HG02943 (cell line): ENCODE data around the gene AKR1C1.
"Not testable (repeated sequence)": the region's sequence is repeated elsewhere in the genome, so short reads cannot be mapped to it uniquely, and the experiment has no call there.

Experiments used
- ATAC-seq: cut with Tn5 transposase; IDR thresholded peaks from one replicate; pipeline ENCODE4 v1.9.1; 2021; ENCODE audit warnings: mild to moderate bottlenecking, low read depth, moderate library complexity; ENCODE audit not compliant: unreplicated experiment

Gene AKR1C1

DNA sequence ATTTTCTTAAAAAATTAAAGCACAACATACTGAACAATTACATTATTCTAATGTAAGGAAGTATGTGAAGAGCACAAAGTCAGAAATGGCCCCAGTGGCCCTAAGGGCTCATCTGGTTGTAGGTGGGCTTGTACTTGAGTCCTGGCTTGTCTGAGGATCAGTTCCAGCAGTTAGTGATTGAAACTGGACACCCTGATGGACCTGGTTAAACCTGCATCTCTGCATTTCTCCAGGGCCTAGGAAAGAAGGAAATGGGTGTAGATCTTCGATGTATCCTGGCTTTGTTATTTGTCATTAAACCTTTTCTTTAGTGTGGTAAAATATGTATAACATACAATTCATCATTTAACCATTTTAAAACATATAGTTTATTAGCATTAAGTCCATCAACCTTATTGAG, 50.2 kb downstream of the AKR1C1 start:
- no peak for ATAC-seq

DNA sequence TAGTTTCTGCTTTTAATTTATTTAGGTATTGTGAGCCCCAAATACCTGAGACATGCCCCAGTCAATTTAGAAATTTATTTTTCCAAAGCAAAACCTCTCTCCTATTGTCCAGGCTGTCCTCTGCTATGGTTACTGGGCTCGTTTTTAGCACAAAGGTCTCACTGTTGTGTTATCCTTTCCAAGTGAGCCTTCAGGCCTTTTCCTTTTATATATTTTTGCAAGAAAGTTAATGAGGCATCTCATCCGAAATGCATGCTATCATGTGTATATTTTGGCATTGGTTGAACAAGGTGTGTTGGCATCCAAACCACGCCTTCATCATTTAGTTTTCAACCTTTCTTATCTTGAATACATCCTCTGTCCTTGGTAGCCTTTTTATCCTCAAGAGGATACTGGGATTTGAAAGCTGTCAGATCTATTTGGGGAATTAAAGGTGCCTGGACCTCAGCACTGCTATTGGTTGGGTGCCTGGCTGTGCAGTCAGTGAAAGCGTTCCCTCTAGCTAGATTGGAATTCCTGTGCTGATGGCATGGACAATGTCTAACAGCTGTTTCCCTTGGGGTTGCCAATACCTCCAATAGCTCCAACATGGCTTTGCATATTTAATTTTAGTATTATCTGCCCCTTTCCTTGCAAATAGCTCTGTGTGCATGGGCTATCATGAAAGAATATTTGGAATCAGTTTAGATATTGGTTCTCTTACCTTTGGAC, 51.1 kb downstream of the AKR1C1 start:
- not testable (repeated sequence) for ATAC-seq

DNA sequence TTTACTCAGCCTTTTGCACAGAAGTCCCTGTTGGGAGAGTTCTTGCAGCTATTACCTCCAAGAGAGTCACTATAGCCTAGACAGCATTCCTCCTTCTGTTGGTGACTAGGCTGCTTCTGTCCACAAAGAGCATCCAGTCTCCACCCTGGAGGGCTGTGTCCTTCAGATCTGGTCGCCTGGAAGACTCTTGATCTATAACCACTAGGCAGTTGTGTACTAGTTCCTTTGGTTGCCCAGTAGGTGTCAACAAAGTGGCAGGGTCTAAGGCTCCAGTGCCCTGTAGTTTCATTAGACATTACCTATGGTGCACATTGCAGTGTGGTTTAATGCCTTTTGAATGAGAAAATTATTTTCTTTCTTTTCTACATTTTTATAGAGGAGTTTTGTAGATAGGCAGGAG, 51.7 kb downstream of the AKR1C1 start:
- no peak for ATAC-seq

DNA sequence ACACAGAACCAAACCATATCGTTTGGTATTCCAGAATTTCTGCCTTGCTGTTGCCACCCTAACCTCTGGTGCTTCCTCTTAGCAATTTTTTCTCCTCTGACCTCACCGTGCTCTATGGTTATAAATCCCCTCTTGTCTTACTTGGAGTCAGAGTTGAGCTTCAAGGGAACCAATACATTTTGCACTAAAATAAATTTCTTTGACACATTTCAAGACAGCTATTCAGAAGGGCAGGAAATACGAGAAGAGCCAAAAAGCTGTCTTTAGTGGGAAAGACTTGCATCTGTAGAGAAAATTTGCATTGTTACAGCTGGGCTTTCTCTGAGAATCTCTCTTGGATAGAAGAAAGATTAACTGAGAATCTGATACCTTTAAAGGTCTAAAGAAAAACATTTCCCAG, 54.9 kb downstream of the AKR1C1 start:
- ATAC-seq = no peak

DNA sequence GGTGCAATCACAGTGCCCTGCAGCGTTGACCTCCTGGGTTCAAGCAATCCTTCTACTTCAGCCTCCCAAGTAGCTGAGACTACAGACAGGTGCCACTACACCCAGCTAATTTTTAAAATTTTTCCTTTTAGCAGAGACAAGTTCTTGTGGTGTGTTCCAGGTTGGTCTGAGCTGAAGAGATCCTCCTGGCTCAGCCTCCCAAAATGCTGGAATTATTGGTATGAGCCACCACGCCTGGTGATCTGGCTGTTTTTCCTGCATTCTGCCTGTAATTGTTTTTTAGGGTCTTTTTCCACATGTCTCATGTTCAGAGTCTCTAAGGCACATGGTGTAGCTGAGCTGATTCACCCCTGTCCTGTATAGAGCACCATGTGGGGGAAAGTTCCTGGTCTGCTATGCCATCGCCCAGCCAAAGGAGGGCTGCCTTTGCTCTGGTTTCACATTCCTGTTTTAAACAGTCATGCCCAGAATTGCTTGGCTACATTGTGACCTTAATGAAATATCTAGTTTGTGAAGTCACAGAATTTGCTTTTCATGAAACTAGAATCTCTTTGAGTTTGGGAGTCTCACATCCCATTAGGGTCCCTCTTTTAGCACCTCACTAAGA, 55.6 kb downstream of the AKR1C1 start:
- not testable (repeated sequence) for ATAC-seq

DNA sequence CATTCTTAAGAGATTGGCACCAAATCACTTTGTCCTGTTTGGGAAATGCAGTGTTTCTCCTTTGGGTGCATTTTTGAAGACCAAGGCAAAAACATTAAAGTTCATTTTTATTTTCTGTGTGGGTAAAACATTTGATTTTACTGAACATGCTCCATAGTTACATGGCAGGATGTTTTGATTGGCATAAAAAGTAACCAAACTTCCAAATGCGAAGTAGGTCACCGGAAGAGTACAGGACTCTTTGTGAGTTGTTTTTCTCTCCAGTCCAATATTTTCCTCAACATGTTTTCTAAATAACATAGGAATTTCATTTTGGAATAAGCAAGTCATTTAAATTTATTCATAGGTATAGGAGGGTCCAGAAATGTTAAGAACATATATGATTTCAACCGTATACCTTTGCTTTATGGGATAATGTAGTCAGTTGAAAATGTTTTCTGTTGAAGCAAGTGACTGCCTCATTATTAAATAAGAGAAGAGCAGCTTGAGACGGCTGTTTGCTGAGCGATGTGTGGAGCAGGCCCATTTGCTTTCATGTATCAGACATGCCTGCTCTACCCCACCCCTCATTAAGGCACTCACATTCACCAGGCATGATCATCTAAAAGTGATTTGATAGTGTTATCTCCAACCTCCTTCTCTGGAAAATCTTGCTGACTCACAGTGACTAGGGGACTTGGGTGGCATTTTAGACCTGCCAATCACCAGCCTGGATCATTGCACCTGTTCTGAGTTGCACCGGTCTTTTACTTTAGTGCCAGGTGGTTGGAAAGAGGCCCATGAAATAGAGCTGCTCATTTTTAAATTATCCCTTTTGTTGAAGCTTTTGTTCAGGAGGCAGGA, 56.8 kb downstream of the AKR1C1 start:
- ATAC-seq = not testable (repeated sequence)

DNA sequence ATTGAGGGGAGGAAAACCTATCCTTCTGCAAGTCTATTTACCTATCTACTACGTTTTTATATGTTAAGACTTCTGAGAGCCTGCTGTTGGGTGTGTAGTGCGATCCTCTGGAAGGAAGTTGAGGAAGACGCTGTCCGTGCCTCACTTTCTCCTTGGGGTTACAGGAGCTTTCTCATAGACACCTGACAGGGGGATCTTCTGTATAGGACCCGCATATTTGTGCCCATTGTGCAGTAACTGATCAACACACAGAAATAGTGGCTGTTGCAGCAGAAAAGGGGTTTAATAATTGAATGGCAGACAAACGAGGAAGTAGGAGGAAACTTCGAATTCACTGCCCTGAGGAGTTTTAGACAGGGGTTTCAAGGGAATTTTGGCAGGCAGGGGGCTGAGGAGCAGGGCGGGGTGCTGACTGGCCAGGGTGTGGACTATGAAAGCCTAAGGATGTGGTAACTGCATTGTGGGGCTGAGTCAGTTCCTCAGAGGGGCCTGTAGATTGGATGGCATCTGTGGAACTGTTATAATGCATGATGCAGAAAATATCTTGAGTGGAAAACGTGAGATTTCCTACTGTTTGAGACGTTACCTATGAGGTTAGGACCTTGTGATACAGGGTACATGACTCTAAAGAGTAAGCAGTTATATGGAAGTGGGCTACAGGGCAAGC, 58.5 kb downstream of the AKR1C1 start:
- not testable (repeated sequence) for ATAC-seq

DNA sequence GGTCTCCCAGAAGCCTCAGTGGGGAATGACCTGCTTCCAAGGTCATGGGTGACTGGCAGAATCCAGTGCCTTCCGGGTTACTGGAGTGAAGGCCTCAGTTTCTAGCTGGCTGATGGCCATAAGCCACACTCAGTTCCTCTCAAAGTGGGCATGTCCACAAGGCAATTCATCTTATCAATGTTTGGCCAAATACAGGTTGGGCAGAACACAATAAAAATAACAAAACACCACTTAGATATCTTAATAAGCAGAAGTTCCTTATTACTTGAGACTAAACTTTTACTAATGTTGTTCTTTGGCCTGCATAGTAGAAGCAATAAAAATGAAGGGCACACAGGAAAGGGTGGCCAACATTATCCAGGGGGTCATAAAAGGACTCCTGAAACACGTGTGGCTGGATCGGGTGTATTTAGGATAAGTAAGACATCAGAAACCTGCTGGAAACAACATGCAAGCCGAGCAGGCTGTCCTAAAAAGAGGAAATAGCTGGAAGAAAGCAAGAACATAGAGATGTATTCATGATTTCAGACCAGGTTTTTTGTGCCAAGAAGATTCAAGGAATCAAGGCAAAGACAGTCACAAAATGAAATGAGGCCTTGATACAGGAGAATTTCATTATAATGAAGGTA, 60.1 kb downstream of the AKR1C1 start:
- no peak for ATAC-seq

DNA sequence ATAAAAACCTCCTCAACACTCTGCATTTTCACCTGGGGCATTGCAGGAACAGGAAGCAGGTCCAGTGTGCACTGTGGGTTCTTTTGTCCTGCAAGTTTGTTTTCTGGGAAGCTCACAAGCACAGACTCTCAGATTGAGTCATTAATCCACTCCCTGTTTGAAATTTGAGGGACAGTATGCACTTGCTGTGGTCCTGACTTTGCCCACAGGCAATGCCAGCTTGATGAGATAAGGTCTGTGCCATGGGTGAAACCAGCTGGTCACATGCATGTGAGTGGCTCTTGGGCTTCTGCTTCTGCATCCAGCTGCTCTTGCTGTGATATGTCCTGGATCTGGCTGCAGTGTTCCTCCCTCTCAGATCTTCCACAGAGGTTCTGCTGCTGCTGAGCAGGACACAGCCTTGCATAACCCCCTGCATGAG, 62.3 kb downstream of the AKR1C1 start:
- ATAC-seq = not testable (repeated sequence)

DNA sequence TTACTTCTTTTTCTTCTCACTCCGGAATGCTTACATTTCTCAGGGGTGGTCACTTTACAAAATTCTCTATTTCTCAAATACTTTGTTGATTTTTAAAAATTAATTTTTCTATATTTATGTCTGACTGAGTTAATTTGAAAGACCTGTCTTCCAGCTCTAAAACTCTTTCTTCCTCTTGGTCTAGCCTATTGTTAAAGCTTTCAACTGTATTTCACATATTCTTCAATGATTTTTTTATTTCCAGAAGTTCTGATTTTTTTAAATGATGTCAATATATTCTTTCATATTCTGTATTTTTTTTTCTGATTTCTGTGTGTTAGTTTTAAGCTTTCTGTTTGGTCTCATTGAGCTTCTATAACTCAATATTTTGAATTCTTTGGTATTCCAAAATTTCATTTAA, 67.8 kb downstream of the AKR1C1 start:
- no peak for ATAC-seq

DNA sequence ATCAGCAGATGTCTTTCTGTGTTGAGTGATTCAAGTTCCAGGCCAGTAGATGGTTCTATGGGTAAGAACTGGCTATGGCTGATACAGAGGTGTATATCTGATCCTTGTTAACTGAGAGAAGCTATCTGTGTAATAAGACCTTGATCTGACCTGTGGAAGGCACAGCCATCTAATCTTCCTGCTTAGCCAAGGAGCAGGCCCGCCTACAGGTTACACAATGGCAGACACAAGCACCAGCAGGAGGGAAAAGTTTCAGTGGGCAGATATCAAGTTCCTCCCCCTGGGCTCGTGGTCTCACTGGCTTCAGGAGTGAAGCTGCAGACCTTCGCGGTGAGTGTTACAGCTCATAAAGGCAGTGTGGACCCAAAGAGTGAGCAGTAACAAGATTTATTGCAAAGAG, 68.4 kb downstream of the AKR1C1 start:
- not testable (repeated sequence) for ATAC-seq

DNA sequence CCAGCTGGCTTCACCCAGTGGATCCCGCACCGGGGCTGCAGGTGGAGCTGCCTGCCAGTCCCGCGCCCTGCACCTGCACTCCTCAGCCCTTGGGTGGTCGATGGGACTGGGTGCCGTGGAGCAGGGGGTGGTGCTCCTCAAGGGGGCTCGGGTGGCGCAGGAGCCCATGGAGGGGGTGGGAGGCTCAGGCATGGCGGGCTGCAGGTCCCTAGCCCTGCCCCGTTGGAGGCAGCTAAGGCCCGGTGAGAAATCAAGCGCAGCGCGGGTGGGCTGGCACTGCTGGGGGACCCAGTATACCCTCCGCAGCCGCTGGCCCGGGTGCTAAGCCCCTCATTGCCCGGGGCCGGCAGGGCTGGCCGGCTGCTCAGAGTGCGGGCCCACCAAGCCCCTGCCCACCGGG, 69.2 kb downstream of the AKR1C1 start:
- ATAC-seq = not testable (repeated sequence)
